A673 (cell line): ENCODE measurements around the gene GET4. TPM values are rescaled to one million over a fixed set of nuclear protein-coding genes. Genes with fewer than 3 reads are reported as not detected.

ENCODE experiments used
- BruUV-seq: library from RNA; stranded (reverse); fragments of 400-500 nt; replicated peaks from 2 replicates; lab custom pipeline; 2021; lab: Mats Ljungman, UMichigan
- CTCF ChIA-PET: fragments of 300-600 bp; sonication (Branson Sonifier 250); formaldehyde crosslinking; loops from one replicate; lab custom pipeline; 2022; ENCODE audit warnings: antibody characterized with exemption; lab: Charles Lee
- POLR2A ChIA-PET: fragments of 300-600 bp; sonication (Branson Sonifier 250); formaldehyde crosslinking; loops from one replicate; lab custom pipeline; 2022; ENCODE audit warnings: antibody characterized with exemption; ENCODE audit not compliant: low non-redundant PET; lab: Charles Lee
- DNase-seq: peaks from one replicate; pipeline ENCODE4 v3.0.0-alpha.2; 2015; ENCODE audit warnings: low spot score
- H3K27ac ChIP-seq: fragments of 200-600 bp; sonication (generic); 2 replicates; pipeline ENCODE4 v1.5.1; 2016; ENCODE audit warnings: mixed run types, low read depth, mild to moderate bottlenecking, mixed read lengths, antibody characterized with exemption, low read length; ENCODE audit not compliant: poor library complexity, severe bottlenecking
- H3K27me3 ChIP-seq: fragments of 200-600 bp; sonication (generic); replicated peaks from 2 replicates; pipeline ENCODE4 v1.6.1; 2017; ENCODE audit warnings: mixed run types, low read depth, mild to moderate bottlenecking, mixed read lengths, antibody characterized with exemption, low read length; ENCODE audit not compliant: insufficient read depth, poor library complexity
- H3K36me3 ChIP-seq: fragments of 200-600 bp; sonication (generic); 2 replicates; pipeline ENCODE4 v1.6.1; 2016; ENCODE audit warnings: mixed run types, mild to moderate bottlenecking, mixed read lengths, antibody characterized with exemption, low read length; ENCODE audit not compliant: insufficient read depth, poor library complexity, severe bottlenecking
- H3K4me1 ChIP-seq: fragments of 200-600 bp; sonication (generic); 2 replicates; pipeline ENCODE4 v1.6.1; 2017; ENCODE audit warnings: mixed run types, mild to moderate bottlenecking, mixed read lengths, antibody characterized with exemption, low read length; ENCODE audit not compliant: insufficient read depth, poor library complexity, severe bottlenecking
- H3K4me3 ChIP-seq: fragments of 200-600 bp; sonication (generic); 2 replicates; pipeline ENCODE4 v1.5.1; 2016; ENCODE audit warnings: low read depth, mixed run types, mild to moderate bottlenecking, mixed read lengths, low read length; ENCODE audit not compliant: poor library complexity, severe bottlenecking
- H3K9me3 ChIP-seq: fragments of 200-600 bp; sonication (generic); 2 replicates; pipeline ENCODE4 v1.6.1; 2016; ENCODE audit warnings: mixed run types, low read depth, mild to moderate bottlenecking, mixed read lengths, antibody characterized with exemption, low read length; ENCODE audit not compliant: poor library complexity, severe bottlenecking
- CTCF ChIP-seq: fragments of 300-800, 200-600 bp; sonication (generic); conservative IDR thresholded peaks from 2 replicates; pipeline ENCODE4 v1.5.1; 2017; ENCODE audit warnings: low read depth, mild to moderate bottlenecking, antibody characterized with exemption, low read length, moderate library complexity, mixed read lengths
- EZH2 ChIP-seq: fragments of 200-600 bp; sonication (generic); IDR thresholded peaks from 2 replicates; pipeline ENCODE4 v1.6.1; 2017; ENCODE audit warnings: borderline replicate concordance, low read depth, mild to moderate bottlenecking, mixed read lengths, antibody characterized with exemption, low read length; ENCODE audit not compliant: poor library complexity, severe bottlenecking
- intact Hi-C: fragments of 100-400 bp; cut with micrococcal nuclease; formaldehyde crosslinking; loops from one replicate; pipeline ENCODE4 v1.10.0; 2022; ENCODE audit not compliant: unreplicated experiment
- total RNA-seq: library from RNA; stranded (reverse); gene quantifications from 2 replicates; pipeline ENCODE4 v1.2.3, GENCODE V29; 2021

Gene GET4
- total RNA-seq, 1 experiment from 2014 or later, result 49.7 TPM

- Histone ChIP-seq H3K27me3 (no peaks in the 10 kb centered on the region), H3K36me3 (peaks cover 14% of the 10 kb centered on the region), H3K4me1 (no peaks in the 10 kb centered on the region), H3K9me3 (no peaks in the 10 kb centered on the region), H3K27ac (no peak overlapping the region), H3K4me3 (no peak overlapping the region)
- POLR2A ChIA-PET, result interaction anchor here (0.6 kb wide), 1 partner anchor 80 kb away, joined by 9 read pairs; no protein-coding TSS in a partner anchor
- DNase-seq, result no peak
- TF ChIP-seq EZH2 (no peak), CTCF (no peak)
- no TSS peak for BruUV-seq
- CTCF ChIA-PET, result no interaction called here
- intact Hi-C loops, result no loop called here
These were observed 9.7 kb downstream of the GET4 start for GRCh38 chr7:885893-886625.

- peaks cover 21% of the 10 kb centered on the region for H3K36me3 ChIP-seq
- BruUV-seq, result no TSS peak
- H3K4me3 ChIP-seq, result no peak overlapping the region
- H3K27me3 ChIP-seq, result no peaks in the 10 kb centered on the region
- ChIA-PET POLR2A (no interaction called here), CTCF (no interaction called here)
- no peaks in the 10 kb centered on the region for H3K9me3 ChIP-seq
- no peak overlapping the region for H3K27ac ChIP-seq
- H3K4me1 ChIP-seq, result no peaks in the 10 kb centered on the region
- no peak for DNase-seq
- intact Hi-C loops, result no loop called here
- no peak for TF ChIP-seq EZH2
- no peak for TF ChIP-seq CTCF
These were observed 10.5 kb downstream of the GET4 start for GRCh38 chr7:886626-887487.

GRCh38 chr7:887488-887820, 11.1 kb downstream of the GET4 start:
- CTCF ChIA-PET, result no interaction called here
- no peak for DNase-seq
- Histone ChIP-seq H3K36me3 (peaks cover 23% of the 10 kb centered on the region), H3K4me3 (no peak overlapping the region), H3K4me1 (no peaks in the 10 kb centered on the region), H3K27ac (no peak overlapping the region), H3K27me3 (no peaks in the 10 kb centered on the region), H3K9me3 (no peaks in the 10 kb centered on the region)
- BruUV-seq, result no TSS peak
- TF ChIP-seq CTCF (no peak), EZH2 (no peak)
- intact Hi-C loops, result no loop called here
- POLR2A ChIA-PET, result no interaction called here
